GM23338 (cell line): Measurements from ENCODE around the gene NCKAP5. TPM values are rescaled to one million over a fixed set of nuclear protein-coding genes. Genes with fewer than 3 reads are reported as not detected.

Experiments
- ATAC-seq: fragments of 200-7000 bp; cut with Tn5 transposase; 3 replicates; pipeline ENCODE4 v1.9.1; 2020
- DNase-seq: peaks from one replicate; pipeline ENCODE4 v3.0.0-alpha.2; 2015; ENCODE audit warnings: low spot score
- H2AFZ ChIP-seq: fragments of 200-600 bp; sonication (generic); 2 replicates; pipeline ENCODE4 v1.8.0; 2016; ENCODE audit warnings: antibody characterized with exemption, mild to moderate bottlenecking, moderate library complexity
- H3F3A ChIP-seq: fragments of 200-600 bp; sonication (generic); replicated peaks from 2 replicates; pipeline ENCODE4 v1.8.0; 2017; ENCODE audit warnings: antibody characterized with exemption, mixed run types, low read depth
- H3K27ac ChIP-seq: fragments of 200-600 bp; sonication (generic); 2 replicates; pipeline ENCODE4 v1.6.1; 2016; ENCODE audit warnings: low read depth
- H3K27me3 ChIP-seq: fragments of 200-600 bp; sonication (generic); 2 replicates; pipeline ENCODE4 v1.8.0; 2016; ENCODE audit warnings: mild to moderate bottlenecking, mixed run types, moderate library complexity; ENCODE audit not compliant: insufficient read depth
- H3K36me3 ChIP-seq: fragments of 200-600 bp; sonication (generic); 2 replicates; pipeline ENCODE4 v1.8.0; 2016; ENCODE audit warnings: mild to moderate bottlenecking; ENCODE audit not compliant: insufficient read depth
- H3K4me1 ChIP-seq: fragments of 200-600 bp; sonication (generic); 2 replicates; pipeline ENCODE4 v1.8.0; 2016; ENCODE audit warnings: mild to moderate bottlenecking, moderate library complexity; ENCODE audit not compliant: insufficient read depth
- H3K4me2 ChIP-seq: fragments of 200-600 bp; sonication (generic); 2 replicates; pipeline ENCODE4 v1.7.1; 2017; ENCODE audit warnings: mixed run types
- H3K4me3 ChIP-seq: fragments of 200-600 bp; sonication (generic); 2 replicates; pipeline ENCODE4 v1.6.1; 2016; ENCODE audit warnings: mixed run types
- H3K79me2 ChIP-seq: fragments of 200-600 bp; sonication (generic); replicated peaks from 2 replicates; pipeline ENCODE4 v1.8.0; 2017; ENCODE audit warnings: mild to moderate bottlenecking; ENCODE audit not compliant: insufficient read depth
- H3K9me2 ChIP-seq: fragments of 200-600 bp; sonication (generic); 2 replicates; pipeline ENCODE4 v1.8.0; 2017; ENCODE audit not compliant: insufficient read depth
- H4K20me1 ChIP-seq: fragments of 200-600 bp; sonication (generic); replicated peaks from 2 replicates; pipeline ENCODE4 v1.8.0; 2017; ENCODE audit warnings: mild to moderate bottlenecking; ENCODE audit not compliant: insufficient read depth
- H3K27ac Mint-ChIP-seq: 2 replicates; pipeline ENCODE4 v1.8.0; 2020; ENCODE audit warnings: inconsistent platforms, mild to moderate bottlenecking, moderate library complexity, mixed read lengths
- H3K27me3 Mint-ChIP-seq: 3 replicates; pipeline ENCODE4 v1.8.0; 2022; ENCODE audit warnings: low read depth, mild to moderate bottlenecking, moderate library complexity, mixed read lengths, inconsistent platforms; ENCODE audit not compliant: insufficient read depth, poor library complexity
- H3K36me3 Mint-ChIP-seq: 3 replicates; pipeline ENCODE4 v1.8.0; 2021; ENCODE audit warnings: low read depth, mild to moderate bottlenecking, inconsistent platforms, moderate library complexity, mixed read lengths
- H3K4me1 Mint-ChIP-seq: 3 replicates; pipeline ENCODE4 v1.8.0; 2020; ENCODE audit warnings: mild to moderate bottlenecking, inconsistent platforms, mixed read lengths
- H3K4me3 Mint-ChIP-seq: 3 replicates; pipeline ENCODE4 v1.8.0; 2021; ENCODE audit warnings: moderate library complexity, mild to moderate bottlenecking, inconsistent platforms, mixed read lengths
- H3K9me3 Mint-ChIP-seq: 3 replicates; pipeline ENCODE4 v1.8.0; 2020; ENCODE audit warnings: moderate library complexity, mild to moderate bottlenecking, inconsistent platforms, mixed read lengths
- CREB1 ChIP-seq: fragments of 250-450 bp; sonication (Bioruptor Pico); IDR thresholded peaks from 2 replicates; pipeline ENCODE4 v1.5.0; 2020; ENCODE audit warnings: low read depth, mild to moderate bottlenecking, moderate library complexity
- ETS1 ChIP-seq: IDR thresholded peaks from 2 replicates; pipeline ENCODE4 v1.6.1; 2016; ENCODE audit warnings: antibody characterized with exemption
- EZH2 ChIP-seq: fragments of 200-600 bp; sonication (generic); IDR thresholded peaks from one replicate; pipeline ENCODE4 v1.8.0; 2017; ENCODE audit warnings: antibody characterized with exemption, mild to moderate bottlenecking, low read depth; ENCODE audit not compliant: unreplicated experiment
- EZH2phosphoT487 ChIP-seq: fragments of 200-600 bp; sonication (generic); IDR thresholded peaks from one replicate; pipeline ENCODE4 v1.8.1; 2018; ENCODE audit warnings: antibody characterized with exemption; ENCODE audit not compliant: unreplicated experiment
- JUNB ChIP-seq: IDR thresholded peaks from one replicate; pipeline ENCODE4 v1.6.1; 2016; ENCODE audit warnings: antibody characterized with exemption; ENCODE audit not compliant: unreplicated experiment
- NANOG ChIP-seq: IDR thresholded peaks from 2 replicates; pipeline ENCODE4 v1.6.1; 2016; ENCODE audit warnings: antibody characterized with exemption, borderline replicate concordance
- REST ChIP-seq: IDR thresholded peaks from one replicate; pipeline ENCODE4 v1.6.1; 2018; ENCODE audit warnings: antibody characterized with exemption; ENCODE audit not compliant: unreplicated experiment
- STAT1 ChIP-seq: IDR thresholded peaks from one replicate; pipeline ENCODE4 v1.6.1; 2016; ENCODE audit warnings: antibody characterized with exemption; ENCODE audit not compliant: unreplicated experiment
- ZNF114 ChIP-seq: fragments of 250-450 bp; sonication (Bioruptor Pico); IDR thresholded peaks from 2 replicates; pipeline ENCODE4 v1.5.0; 2020; ENCODE audit warnings: mild to moderate bottlenecking, moderate library complexity
- ZNF331 ChIP-seq: fragments of 250-450 bp; sonication (Bioruptor Pico); IDR thresholded peaks from 2 replicates; pipeline ENCODE4 v1.5.0; 2020; ENCODE audit warnings: low read depth, mild to moderate bottlenecking, moderate library complexity
- polyA plus RNA-seq: library from polyadenylated mRNA; unstranded; fragments of >200 nt; fragmentation: Nextera tagmentation; extraction: Ambion mirVana; gene quantifications from 2 replicates; pipeline ENCODE4 v1.2.1, GENCODE V29; 2016
- total RNA-seq: library from RNA; depleted of rRNA; stranded (reverse); fragments of >200 nt; shearing (Covaris generic); gene quantifications from 2 replicates; pipeline ENCODE4 v1.2.3, GENCODE V29; 2014

Gene NCKAP5
- total and polyA plus RNA-seq, 2 experiments from 2014 or later = 0.34 to 0.73 TPM

GRCh38 chr2:133448195-133448594 lies 120.1 kb downstream of the NCKAP5 start (continued):
- TF ChIP-seq REST (no peak), EZH2phosphoT487 (no peak), NANOG (no peak), JUNB (no peak)

- TF ChIP-seq JUNB (no peak), NANOG (no peak), REST (no peak), CREB1 (no peak), ETS1 (no peak), ZNF331 (CRISPR knock-in tag) (no peak), ZNF114 (CRISPR knock-in tag) (no peak), STAT1 (no peak), EZH2 (no peak)
- no peaks in the 10 kb centered on the region for H3K27me3 ChIP-seq
- DNase-seq (no peak), ATAC-seq (no peak)
- no peaks in the 10 kb centered on the region; the same call in 1 of the 2 replicates for H3K9me2 ChIP-seq
- no peak overlapping the region for H3K4me3 ChIP-seq
- H3K4me2 ChIP-seq = no peak overlapping the region
- H3K36me3 ChIP-seq = no peaks in the 10 kb centered on the region
- Mint-ChIP-seq H3K36me3 (no peaks in the 10 kb centered on the region), H3K4me3 (no peak overlapping the region), H3K27ac (no peak overlapping the region), H3K9me3 (no peaks in the 10 kb centered on the region), H3K4me1 (no peaks in the 10 kb centered on the region), H3K27me3 (peaks cover 2% of the 10 kb centered on the region)
- no peaks in the 10 kb centered on the region for H3K79me2 ChIP-seq
- H3K27ac ChIP-seq = no peak overlapping the region
- H4K20me1 ChIP-seq = no peaks in the 10 kb centered on the region
- no peak overlapping the region for H2AFZ ChIP-seq
- H3F3A ChIP-seq = no peaks in the 10 kb centered on the region
- no peaks in the 10 kb centered on the region for H3K4me1 ChIP-seq
Measured at GRCh38 chr2:133447303-133447702, 121.0 kb downstream of the NCKAP5 start.
